Measurements from ENCODE around the gene RTP5.

Gene RTP5

DNA sequence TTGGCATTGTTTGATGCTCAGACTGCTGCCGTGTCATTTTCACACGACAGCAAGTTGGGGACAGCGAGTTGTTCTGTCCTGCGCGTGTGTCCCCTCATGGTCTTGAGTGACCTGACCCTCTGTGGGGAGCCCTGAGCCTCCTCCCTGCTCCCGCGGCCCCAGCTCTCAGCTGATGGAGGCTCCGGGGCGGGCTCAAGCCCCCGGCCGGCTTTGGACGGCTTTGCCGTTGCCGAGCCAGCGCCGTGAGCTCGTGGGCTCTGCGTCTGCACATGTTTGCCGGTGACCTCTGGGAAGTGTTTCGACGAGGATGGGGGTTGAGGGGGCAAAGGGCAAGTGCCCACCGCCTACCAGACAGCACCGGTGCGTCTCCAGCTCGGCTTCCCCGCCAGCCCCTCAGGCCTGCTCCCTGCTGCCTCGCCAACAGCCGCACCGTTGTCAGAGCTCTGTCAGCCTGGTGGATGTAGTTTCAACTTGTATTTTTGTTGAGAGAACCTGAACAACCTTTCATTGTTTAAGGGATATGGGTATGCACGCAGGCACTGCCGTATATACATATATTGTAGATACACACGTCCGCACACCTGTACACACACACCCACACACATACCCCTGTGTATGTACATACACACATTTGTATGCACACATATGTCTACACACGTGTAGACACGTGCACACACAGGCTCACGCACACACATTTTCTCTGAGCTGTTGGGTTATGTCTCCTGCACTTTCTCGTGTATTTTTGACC lies 24.5 kb upstream of the RTP5 start:
- no peak for DNase-seq (ENCODE audit: low read depth)
- TF ChIP-seq, protein P1, sequence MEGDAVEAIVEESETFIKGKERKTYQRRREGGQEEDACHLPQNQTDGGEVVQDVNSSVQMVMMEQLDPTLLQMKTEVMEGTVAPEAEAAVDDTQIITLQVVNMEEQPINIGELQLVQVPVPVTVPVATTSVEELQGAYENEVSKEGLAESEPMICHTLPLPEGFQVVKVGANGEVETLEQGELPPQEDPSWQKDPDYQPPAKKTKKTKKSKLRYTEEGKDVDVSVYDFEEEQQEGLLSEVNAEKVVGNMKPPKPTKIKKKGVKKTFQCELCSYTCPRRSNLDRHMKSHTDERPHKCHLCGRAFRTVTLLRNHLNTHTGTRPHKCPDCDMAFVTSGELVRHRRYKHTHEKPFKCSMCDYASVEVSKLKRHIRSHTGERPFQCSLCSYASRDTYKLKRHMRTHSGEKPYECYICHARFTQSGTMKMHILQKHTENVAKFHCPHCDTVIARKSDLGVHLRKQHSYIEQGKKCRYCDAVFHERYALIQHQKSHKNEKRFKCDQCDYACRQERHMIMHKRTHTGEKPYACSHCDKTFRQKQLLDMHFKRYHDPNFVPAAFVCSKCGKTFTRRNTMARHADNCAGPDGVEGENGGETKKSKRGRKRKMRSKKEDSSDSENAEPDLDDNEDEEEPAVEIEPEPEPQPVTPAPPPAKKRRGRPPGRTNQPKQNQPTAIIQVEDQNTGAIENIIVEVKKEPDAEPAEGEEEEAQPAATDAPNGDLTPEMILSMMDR (IDR thresholded peaks at IDR 0.05; ENCODE audit: control insufficient read depth, extremely low read depth, insufficient read depth) = no peak
- H3K4me3 ChIP-seq (ENCODE audit: low read depth, low read length) = no peak overlapping the region

DNA sequence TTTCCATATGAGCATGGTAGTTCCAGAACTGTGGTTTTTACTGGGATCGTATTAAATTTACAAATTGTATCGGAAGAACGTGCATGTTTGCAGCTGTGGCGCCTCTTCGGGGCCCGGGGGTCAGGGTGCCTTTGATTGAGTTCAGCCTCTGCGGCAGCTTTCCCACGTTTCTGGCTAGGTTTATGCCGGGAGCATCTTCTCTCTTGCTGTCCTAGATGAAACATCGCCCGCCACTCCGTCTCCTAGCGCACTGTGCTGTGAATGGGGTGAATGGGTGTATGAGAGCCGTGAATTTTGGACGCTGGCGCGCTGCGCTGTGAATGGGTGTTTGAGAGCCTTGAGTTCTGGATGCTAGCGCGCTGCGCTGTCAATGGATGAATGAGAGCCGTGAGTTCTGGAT lies 23.1 kb upstream of the RTP5 start:
- no peak for DNase-seq (ENCODE audit: low read depth)
- no peak overlapping the region for H3K4me3 ChIP-seq (ENCODE audit: low read depth, low read length)
- TF ChIP-seq, protein P1 (IDR thresholded peaks at IDR 0.05; ENCODE audit: control insufficient read depth, extremely low read depth, insufficient read depth) = no peak

DNA sequence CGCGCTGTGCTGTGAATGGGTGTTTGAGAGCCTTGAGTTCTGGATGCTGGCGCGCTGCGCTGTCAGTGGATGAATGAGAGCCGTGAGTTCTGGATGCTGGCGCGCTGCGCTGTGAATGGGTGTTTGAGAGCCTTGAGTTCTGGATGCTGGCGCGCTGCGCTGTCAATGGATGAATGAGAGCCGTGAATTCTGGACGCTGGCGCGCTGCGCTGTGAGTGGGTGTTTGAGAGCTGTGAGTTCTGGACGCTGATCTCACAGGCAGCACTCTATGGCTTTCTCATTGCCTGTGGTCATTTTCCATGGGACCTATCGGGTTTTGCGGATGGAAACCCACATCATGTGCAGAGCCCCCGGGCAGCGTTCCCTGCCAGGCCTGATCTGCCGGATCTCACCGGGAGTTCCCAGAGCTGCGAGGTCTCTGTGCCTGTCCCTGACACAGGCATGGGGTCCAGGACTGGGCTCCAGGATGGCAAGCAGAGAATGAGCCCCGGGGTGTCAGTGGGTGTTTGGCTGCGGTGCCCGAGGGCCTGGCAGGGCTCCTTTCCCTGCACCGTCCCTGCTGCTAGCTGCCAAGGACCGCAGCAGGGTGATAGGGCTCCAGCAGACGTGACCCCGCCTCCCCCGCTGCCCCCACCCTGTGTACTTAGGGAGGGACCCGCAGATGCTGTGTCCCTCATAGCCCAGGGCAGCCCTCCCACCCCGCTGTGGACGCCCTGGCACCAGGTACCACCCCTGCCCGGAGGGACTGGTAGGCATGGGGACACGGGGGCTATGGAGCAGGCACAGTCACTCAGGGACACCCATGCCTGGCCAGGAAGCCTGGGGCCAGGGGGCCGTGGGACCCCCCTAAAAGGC lies 20.5 kb upstream of the RTP5 start:
- TF ChIP-seq, protein P1 (IDR thresholded peaks at IDR 0.05; ENCODE audit: control insufficient read depth, extremely low read depth, insufficient read depth) = no peak
- no peak for DNase-seq (ENCODE audit: low read depth)
- no peak overlapping the region for H3K4me3 ChIP-seq (ENCODE audit: low read depth, low read length)

DNA sequence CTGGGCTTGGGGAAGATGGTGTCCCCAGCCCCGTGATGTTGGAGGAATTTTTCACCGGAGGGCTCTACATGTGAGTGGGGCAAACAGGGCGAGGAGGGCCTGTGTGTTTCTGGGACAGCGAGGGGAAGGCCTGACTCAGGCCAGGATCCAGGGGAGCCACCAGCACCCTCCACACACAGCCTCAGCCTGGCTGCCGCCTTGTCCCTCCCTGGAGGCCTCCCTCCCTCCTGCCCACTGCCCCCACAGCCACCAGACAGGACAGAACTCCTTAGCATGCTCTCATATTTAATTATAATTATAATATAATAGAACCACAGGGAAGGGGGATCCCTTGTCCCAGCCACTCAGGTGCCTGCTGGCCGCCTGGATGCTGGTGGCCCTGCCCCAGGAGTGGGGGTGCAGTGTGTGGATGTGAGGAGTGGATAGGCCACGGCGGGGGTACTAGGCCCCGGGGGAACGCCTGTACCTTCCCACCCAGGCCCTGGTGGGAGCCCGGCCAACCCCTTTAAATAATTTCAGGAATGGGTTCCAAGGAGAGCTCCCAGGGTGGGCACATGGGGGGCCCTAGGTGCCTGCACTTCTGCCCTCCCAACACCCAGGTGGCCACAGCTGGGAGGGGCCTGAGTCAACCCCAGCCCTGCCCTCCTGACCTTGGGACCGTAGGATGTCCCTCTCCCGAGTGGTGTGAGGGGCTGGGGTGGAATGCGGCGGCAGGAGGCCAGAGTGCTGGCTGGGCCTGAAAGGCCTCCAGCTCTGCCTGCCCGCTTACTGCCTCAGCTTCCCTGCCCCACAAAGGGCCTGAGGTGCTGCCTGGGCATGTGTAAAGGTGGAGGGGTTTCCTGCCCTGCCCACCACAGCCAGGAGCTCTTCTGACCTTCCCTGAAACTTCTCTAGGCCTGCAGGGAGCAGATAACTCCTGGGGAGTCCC lies 19.6 kb upstream of the RTP5 start:
- TF ChIP-seq, protein P1 (IDR thresholded peaks at IDR 0.05; ENCODE audit: control insufficient read depth, extremely low read depth, insufficient read depth) = no peak
- H3K4me3 ChIP-seq (ENCODE audit: low read depth, low read length) = no peak overlapping the region
- DNase-seq (ENCODE audit: low read depth) = no peak

DNA sequence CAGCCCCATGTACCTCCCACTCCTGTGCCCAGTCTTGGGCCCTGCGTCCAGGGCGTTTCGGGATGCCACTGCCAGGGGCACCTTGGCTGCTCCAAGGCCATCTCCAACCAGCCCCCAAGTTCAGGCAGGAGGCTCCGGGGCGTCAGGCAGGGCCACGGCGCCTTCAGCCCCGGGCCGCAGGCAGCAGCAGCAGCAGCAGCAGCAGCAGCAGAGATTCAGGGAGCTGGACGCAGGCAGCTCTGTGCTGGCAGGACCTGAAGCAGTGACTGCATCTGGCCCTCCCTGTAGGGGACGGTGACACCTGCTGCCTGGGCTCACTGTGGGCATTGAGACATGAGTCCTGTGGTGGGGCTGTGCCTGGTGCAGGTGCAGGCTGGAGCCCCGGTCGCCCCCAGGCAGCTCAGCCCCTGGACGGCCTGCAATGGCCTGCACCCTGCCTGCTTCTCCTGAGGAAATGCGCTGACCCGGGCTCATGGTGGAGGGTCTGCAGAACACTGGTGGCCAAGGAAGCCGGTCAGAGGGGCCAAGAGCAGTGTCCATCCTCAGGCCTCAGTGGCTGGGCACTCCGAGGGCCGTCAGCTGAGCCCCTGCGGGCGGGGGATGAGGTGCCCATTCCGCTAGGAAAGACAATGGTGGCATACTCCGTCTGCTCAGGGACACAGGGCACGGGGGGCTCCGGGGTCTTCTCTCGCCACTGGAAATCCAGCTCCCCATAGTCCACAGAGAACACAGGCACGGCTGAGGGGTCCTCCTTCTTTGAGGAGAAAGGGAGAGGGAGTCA lies 18.8 kb upstream of the RTP5 start:
- TF ChIP-seq, protein P1 (IDR thresholded peaks at IDR 0.05; ENCODE audit: control insufficient read depth, extremely low read depth, insufficient read depth) = no peak
- DNase-seq (ENCODE audit: low read depth) = no peak
- H3K4me3 ChIP-seq (ENCODE audit: low read depth, low read length) = no peak overlapping the region

Measured in LNCaP clone FGC (cell line).